ENCODE results near the gene ARFRP1. TPM values are rescaled to one million over a fixed set of nuclear protein-coding genes. Genes with fewer than 3 reads are reported as not detected.

Gene ARFRP1
- total and polyA plus RNA-seq, 2 of the 13 experiments (the other 11 are each of a cell fraction or from before 2014, with no cell fraction given) = 32.0 to 51.1 TPM

DNA sequence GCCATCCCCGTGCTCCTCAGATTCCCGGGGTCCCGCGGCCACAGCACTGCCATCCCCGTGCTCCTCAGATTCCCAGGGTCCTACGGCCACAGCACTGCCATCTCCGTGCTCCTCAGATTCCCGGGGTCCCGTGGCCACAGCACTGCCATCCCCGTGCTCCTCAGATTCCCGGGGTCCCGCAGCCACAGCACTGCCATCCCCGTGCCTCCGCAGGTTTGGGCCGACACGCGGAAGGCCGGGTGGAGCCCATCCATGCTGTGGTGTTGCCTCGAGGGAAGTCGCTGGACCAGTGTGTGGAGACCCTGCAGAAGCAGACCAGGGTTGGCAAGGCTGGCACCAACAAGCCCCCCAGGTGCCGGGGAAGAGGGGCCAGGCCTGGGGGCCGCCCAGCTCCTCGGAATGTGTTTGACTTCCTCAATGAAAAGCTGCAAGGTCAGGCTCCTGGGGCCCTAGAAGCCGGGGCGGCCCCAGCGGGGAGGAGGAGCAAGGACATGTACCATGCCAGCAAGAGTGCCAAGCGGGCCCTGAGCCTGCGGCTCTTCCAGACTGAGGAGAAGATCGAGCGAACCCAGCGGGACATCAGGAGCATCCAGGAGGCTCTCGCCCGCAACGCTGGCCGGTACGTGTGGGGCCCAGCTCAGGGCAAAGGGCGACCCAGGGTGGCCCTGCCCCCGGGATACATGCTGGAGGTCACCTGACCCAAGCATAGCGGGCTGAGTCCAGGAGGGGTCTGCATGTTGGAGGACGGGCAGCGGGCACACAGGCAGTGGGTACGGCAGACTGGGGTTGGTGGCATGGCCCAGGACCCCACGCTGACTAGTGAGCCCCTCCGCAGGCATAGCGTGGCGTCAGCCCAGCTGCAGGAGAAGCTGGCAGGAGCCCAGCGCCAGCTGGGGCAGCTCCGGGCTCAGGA lies 27.4 kb upstream of the ARFRP1 start (continued):
- TF ChIP-seq PAXIP1 (CRISPR knock-in tag; conservative IDR thresholded peaks at IDR 0.05) = peak; percentile 56
- no peak for TF ChIP-seq ZNF407 (CRISPR knock-in tag; IDR thresholded peaks at IDR 0.05; ENCODE audit: not compliant biosample characterization)
- no peak for TF ChIP-seq GZF1 (CRISPR knock-in tag; IDR thresholded peaks at IDR 0.05)
- no peak for TF ChIP-seq DNMT3B (CRISPR knock-in tag; conservative IDR thresholded peaks at IDR 0.05)
- no peak for TF ChIP-seq FOXO1 (CRISPR knock-in tag; IDR thresholded peaks at IDR 0.05)
- TF ChIP-seq SRSF1 (optimal IDR thresholded peaks at IDR 0.05; ENCODE audit: low read depth, low read length) = peak; percentile 64
- TF ChIP-seq RFX5 (IDR thresholded peaks at IDR 0.05; ENCODE audit: low read depth, low read length) = no peak
- TF ChIP-seq ZNF382 (CRISPR knock-in tag; IDR thresholded peaks at IDR 0.05; ENCODE audit: borderline replicate concordance) = no peak
- no peak for TF ChIP-seq MTA1 (CRISPR knock-in tag; IDR thresholded peaks at IDR 0.05; ENCODE audit: borderline replicate concordance)
- TF ChIP-seq ZBTB7A (CRISPR knock-in tag; IDR thresholded peaks at IDR 0.05) = 0 out of 2 replicates have a peak, but pooled peaks have one; percentile 17
- TF ChIP-seq, protein P1, sequence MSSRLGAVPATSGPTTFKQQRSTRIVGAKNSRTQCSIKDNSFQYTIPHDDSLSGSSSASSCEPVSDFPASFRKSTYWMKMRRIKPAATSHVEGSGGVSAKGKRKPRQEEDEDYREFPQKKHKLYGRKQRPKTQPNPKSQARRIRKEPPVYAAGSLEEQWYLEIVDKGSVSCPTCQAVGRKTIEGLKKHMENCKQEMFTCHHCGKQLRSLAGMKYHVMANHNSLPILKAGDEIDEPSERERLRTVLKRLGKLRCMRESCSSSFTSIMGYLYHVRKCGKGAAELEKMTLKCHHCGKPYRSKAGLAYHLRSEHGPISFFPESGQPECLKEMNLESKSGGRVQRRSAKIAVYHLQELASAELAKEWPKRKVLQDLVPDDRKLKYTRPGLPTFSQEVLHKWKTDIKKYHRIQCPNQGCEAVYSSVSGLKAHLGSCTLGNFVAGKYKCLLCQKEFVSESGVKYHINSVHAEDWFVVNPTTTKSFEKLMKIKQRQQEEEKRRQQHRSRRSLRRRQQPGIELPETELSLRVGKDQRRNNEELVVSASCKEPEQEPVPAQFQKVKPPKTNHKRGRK (CRISPR knock-in tag; IDR thresholded peaks at IDR 0.05) = no peak
